Epithelial cell of esophagus (primary cell): ENCODE measurements around the gene PCNX4.

ENCODE experiments used
- DNase-seq: peaks from one replicate; pipeline ENCODE4 v3.0.0; 2010; ENCODE audit warnings: low read depth
- H3K4me3 ChIP-seq: 2 replicates; pipeline ENCODE4 v1.5.1; 2011; ENCODE audit warnings: mild to moderate bottlenecking, low read length, control low read depth
- CTCF ChIP-seq: IDR thresholded peaks from 2 replicates; pipeline ENCODE4 v1.5.1; 2011; ENCODE audit warnings: low read depth, mild to moderate bottlenecking, low read length, control low read depth, inconsistent platforms; ENCODE audit not compliant: insufficient read depth; ENCODE audit errors: missing control alignments

Gene PCNX4

GRCh38 chr14:60170948-60171347, 79.2 kb downstream of the PCNX4 start:
- no peak overlapping the region for H3K4me3 ChIP-seq
- no peak for TF ChIP-seq CTCF
- no peak for DNase-seq

- no peak overlapping the region for H3K4me3 ChIP-seq
- TF ChIP-seq CTCF = no peak
- DNase-seq = no peak
Observed at GRCh38 chr14:60171690-60172089, 80.0 kb downstream of the PCNX4 start.

- TF ChIP-seq CTCF = no peak
- no peak overlapping the region for H3K4me3 ChIP-seq
- peak; percentile 11 for DNase-seq
Observed at GRCh38 chr14:60174352-60175254, 82.9 kb downstream of the PCNX4 start.

- peak; percentile 94 for DNase-seq
- TF ChIP-seq CTCF = no peak
- no peak overlapping the region for H3K4me3 ChIP-seq
Observed at GRCh38 chr14:60175255-60175902, 83.7 kb downstream of the PCNX4 start.

GRCh38 chr14:60178164-60178563, 86.4 kb downstream of the PCNX4 start:
- DNase-seq = no peak
- no peak overlapping the region for H3K4me3 ChIP-seq
- TF ChIP-seq CTCF = no peak

- H3K4me3 ChIP-seq = no peak overlapping the region
- DNase-seq = no peak
- TF ChIP-seq CTCF = no peak
Observed at GRCh38 chr14:60178820-60179219, 87.1 kb downstream of the PCNX4 start.
